Neural cell (in vitro differentiated cells): Measurements from ENCODE around the gene NEURL1. TPM values are rescaled to one million over a fixed set of nuclear protein-coding genes. Genes with fewer than 3 reads are reported as not detected.

Experiments used
- H2AFZ ChIP-seq: fragments of 200-600, 300-800 bp; sonication (generic), shearing (Covaris generic); 2 replicates; pipeline ENCODE4 v1.6.0; 2014; ENCODE audit warnings: low read depth, mild to moderate bottlenecking, antibody characterized with exemption, low read length, moderate library complexity
- H3F3A ChIP-seq: fragments of 200-600 bp; shearing (Covaris generic); 2 replicates; pipeline ENCODE4 v1.6.1; 2016; ENCODE audit warnings: mild to moderate bottlenecking, moderate library complexity, mixed read lengths, antibody characterized with exemption, low read length; ENCODE audit not compliant: insufficient read depth, poor library complexity, severe bottlenecking
- H3K27ac ChIP-seq: fragments of 200-600, 300-800 bp; sonication (generic), shearing (Covaris generic); 2 replicates; pipeline ENCODE4 v1.5.1; 2014; ENCODE audit warnings: mild to moderate bottlenecking, low read length, moderate library complexity
- H3K27me3 ChIP-seq: fragments of 300-800, 200-600 bp; sonication (generic), shearing (Covaris generic); 2 replicates; pipeline ENCODE4 v1.6.0; 2014; ENCODE audit warnings: mild to moderate bottlenecking, low read depth, low read length, moderate library complexity; ENCODE audit not compliant: insufficient read depth
- H3K36me3 ChIP-seq: fragments of 300-800, 200-600 bp; sonication (generic), shearing (Covaris generic); 2 replicates; pipeline ENCODE4 v1.5.1; 2014; ENCODE audit warnings: mild to moderate bottlenecking, antibody characterized with exemption, low read length, moderate library complexity; ENCODE audit not compliant: insufficient read depth
- H3K4me2 ChIP-seq: fragments of 300-800, 200-600 bp; sonication (generic), shearing (Covaris generic); 2 replicates; pipeline ENCODE4 v1.6.0; 2014; ENCODE audit warnings: mild to moderate bottlenecking, low read length
- H3K4me3 ChIP-seq: fragments of 300-800, 200-600 bp; sonication (generic), shearing (Covaris generic); 2 replicates; pipeline ENCODE4 v1.5.1; 2014; ENCODE audit warnings: mild to moderate bottlenecking, low read length, moderate library complexity
- H3K79me2 ChIP-seq: fragments of 200-600 bp; shearing (Covaris generic); replicated peaks from 2 replicates; pipeline ENCODE4 v1.6.0; 2014; ENCODE audit warnings: mild to moderate bottlenecking, low read length, moderate library complexity; ENCODE audit not compliant: insufficient read depth
- H3K9ac ChIP-seq: fragments of 300-800, 200-600 bp; sonication (generic), shearing (Covaris generic); 2 replicates; pipeline ENCODE4 v1.6.1; 2016; ENCODE audit warnings: mild to moderate bottlenecking, low read length, mixed read lengths
- H3K9me2 ChIP-seq: fragments of 200-600 bp; shearing (Covaris generic); 2 replicates; pipeline ENCODE4 v1.6.1; 2016; ENCODE audit warnings: mild to moderate bottlenecking, low read length, mixed read lengths; ENCODE audit not compliant: insufficient read depth
- H3K9me3 ChIP-seq: fragments of 200-600, 300-800 bp; sonication (generic), shearing (Covaris generic); 2 replicates; pipeline ENCODE4 v1.6.1; 2016; ENCODE audit warnings: mild to moderate bottlenecking, mixed run types, low read length, moderate library complexity, mixed read lengths
- H4K20me1 ChIP-seq: fragments of 200-600 bp; shearing (Covaris generic); 2 replicates; pipeline ENCODE4 v1.6.1; 2016; ENCODE audit warnings: mild to moderate bottlenecking, mixed run types; ENCODE audit not compliant: insufficient read depth
- EP300 ChIP-seq: fragments of 450-650 bp; conservative IDR thresholded peaks from 2 replicates; pipeline ENCODE4 v1.6.1; 2014; ENCODE audit warnings: antibody characterized with exemption, mild to moderate bottlenecking, moderate library complexity; ENCODE audit not compliant: poor library complexity, severe bottlenecking
- EZH2 ChIP-seq: fragments of 200-600, 300-800 bp; shearing (Covaris generic), sonication (generic); IDR thresholded peaks from 2 replicates; pipeline ENCODE4 v1.6.1; 2014; ENCODE audit warnings: antibody characterized with exemption, low read length, borderline replicate concordance, mild to moderate bottlenecking; ENCODE audit not compliant: insufficient read depth, poor library complexity, severe bottlenecking
- MXI1 ChIP-seq: fragments of 450-650 bp; conservative IDR thresholded peaks from 2 replicates; pipeline ENCODE4 v1.6.1; 2014; ENCODE audit warnings: antibody characterized with exemption, mild to moderate bottlenecking; ENCODE audit not compliant: poor library complexity, severe bottlenecking
- POLR2AphosphoS5 ChIP-seq: IDR thresholded peaks from 2 replicates; pipeline ENCODE4 v1.6.1; 2012
- RAD21 ChIP-seq: fragments of 450-650 bp; conservative IDR thresholded peaks from 2 replicates; pipeline ENCODE4 v1.6.1; 2014; ENCODE audit warnings: antibody characterized with exemption, mild to moderate bottlenecking, moderate library complexity
- SMC3 ChIP-seq: fragments of 450-650 bp; conservative IDR thresholded peaks from 2 replicates; pipeline ENCODE4 v1.6.1; 2014; ENCODE audit warnings: antibody characterized with exemption, mild to moderate bottlenecking, moderate library complexity; ENCODE audit not compliant: poor library complexity
- TAF1 ChIP-seq: IDR thresholded peaks from 2 replicates; pipeline ENCODE4 v1.6.1; 2012; ENCODE audit warnings: low read depth
- polyA plus RNA-seq: library from polyadenylated mRNA; depleted of rRNA; stranded (reverse); fragments of >200 nt; gene quantifications from 2 replicates; pipeline ENCODE4 v1.2.3, GENCODE V29; 2014
- TF ChIP-seq, protein P1 (sequence below): fragments of 450-650 bp; IDR thresholded peaks from 2 replicates; pipeline ENCODE4 v1.5.1; 2014; ENCODE audit warnings: antibody characterized with exemption, mild to moderate bottlenecking, moderate library complexity; ENCODE audit not compliant: poor library complexity, severe bottlenecking
- TF ChIP-seq, protein P2 (sequence below): IDR thresholded peaks from 2 replicates; pipeline ENCODE4 v1.6.1; 2012; ENCODE audit warnings: borderline replicate concordance

Gene NEURL1
- polyA plus RNA-seq, 1 donor from 2014 or later = 12.3 TPM

DNA sequence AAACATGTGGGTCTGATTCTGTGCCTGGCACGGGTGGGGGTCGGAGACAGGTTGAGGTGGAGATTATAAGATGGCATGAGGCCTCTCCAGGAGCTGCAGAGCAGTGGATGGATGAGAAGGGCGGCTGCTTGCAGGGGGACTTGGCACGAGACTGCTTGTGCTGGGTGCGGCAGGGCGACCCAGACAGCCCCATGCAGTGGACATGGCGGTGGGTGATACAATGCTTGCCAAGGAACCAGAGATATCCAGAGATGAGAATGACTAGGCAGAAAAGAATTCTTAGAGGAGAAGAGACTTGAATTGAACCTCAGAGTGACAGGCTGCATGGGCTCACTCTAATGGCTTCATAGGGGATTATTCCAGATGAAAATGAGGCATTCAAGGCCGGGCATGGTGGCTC, 145.4 kb downstream of the NEURL1 start:
- Histone ChIP-seq H3K9ac (no peak overlapping the region), H3K9me3 (no peaks in the 10 kb centered on the region), H2AFZ (no peak overlapping the region), H3K9me2 (no peaks in the 10 kb centered on the region), H3K79me2 (no peaks in the 10 kb centered on the region), H4K20me1 (no peaks in the 10 kb centered on the region), H3K4me2 (no peak overlapping the region), H3K4me3 (no peak overlapping the region), H3K36me3 (no peaks in the 10 kb centered on the region), H3K27me3 (no peaks in the 10 kb centered on the region), H3F3A (no peaks in the 10 kb centered on the region), H3K27ac (no peak overlapping the region)
- TF ChIP-seq, protein P1, sequence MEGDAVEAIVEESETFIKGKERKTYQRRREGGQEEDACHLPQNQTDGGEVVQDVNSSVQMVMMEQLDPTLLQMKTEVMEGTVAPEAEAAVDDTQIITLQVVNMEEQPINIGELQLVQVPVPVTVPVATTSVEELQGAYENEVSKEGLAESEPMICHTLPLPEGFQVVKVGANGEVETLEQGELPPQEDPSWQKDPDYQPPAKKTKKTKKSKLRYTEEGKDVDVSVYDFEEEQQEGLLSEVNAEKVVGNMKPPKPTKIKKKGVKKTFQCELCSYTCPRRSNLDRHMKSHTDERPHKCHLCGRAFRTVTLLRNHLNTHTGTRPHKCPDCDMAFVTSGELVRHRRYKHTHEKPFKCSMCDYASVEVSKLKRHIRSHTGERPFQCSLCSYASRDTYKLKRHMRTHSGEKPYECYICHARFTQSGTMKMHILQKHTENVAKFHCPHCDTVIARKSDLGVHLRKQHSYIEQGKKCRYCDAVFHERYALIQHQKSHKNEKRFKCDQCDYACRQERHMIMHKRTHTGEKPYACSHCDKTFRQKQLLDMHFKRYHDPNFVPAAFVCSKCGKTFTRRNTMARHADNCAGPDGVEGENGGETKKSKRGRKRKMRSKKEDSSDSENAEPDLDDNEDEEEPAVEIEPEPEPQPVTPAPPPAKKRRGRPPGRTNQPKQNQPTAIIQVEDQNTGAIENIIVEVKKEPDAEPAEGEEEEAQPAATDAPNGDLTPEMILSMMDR = no peak
- TF ChIP-seq POLR2AphosphoS5 = no peak
- TF ChIP-seq, protein P2, sequence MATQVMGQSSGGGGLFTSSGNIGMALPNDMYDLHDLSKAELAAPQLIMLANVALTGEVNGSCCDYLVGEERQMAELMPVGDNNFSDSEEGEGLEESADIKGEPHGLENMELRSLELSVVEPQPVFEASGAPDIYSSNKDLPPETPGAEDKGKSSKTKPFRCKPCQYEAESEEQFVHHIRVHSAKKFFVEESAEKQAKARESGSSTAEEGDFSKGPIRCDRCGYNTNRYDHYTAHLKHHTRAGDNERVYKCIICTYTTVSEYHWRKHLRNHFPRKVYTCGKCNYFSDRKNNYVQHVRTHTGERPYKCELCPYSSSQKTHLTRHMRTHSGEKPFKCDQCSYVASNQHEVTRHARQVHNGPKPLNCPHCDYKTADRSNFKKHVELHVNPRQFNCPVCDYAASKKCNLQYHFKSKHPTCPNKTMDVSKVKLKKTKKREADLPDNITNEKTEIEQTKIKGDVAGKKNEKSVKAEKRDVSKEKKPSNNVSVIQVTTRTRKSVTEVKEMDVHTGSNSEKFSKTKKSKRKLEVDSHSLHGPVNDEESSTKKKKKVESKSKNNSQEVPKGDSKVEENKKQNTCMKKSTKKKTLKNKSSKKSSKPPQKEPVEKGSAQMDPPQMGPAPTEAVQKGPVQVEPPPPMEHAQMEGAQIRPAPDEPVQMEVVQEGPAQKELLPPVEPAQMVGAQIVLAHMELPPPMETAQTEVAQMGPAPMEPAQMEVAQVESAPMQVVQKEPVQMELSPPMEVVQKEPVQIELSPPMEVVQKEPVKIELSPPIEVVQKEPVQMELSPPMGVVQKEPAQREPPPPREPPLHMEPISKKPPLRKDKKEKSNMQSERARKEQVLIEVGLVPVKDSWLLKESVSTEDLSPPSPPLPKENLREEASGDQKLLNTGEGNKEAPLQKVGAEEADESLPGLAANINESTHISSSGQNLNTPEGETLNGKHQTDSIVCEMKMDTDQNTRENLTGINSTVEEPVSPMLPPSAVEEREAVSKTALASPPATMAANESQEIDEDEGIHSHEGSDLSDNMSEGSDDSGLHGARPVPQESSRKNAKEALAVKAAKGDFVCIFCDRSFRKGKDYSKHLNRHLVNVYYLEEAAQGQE = no peak
- no peak for TF ChIP-seq EZH2
- no peak for TF ChIP-seq RAD21
- TF ChIP-seq SMC3 = no peak
- no peak for TF ChIP-seq MXI1
- no peak for TF ChIP-seq EP300
- no peak for TF ChIP-seq TAF1

- H3K27ac ChIP-seq = no peak overlapping the region
- no peaks in the 10 kb centered on the region for H3K79me2 ChIP-seq
- H3K9ac ChIP-seq = no peak overlapping the region
Observed at GRCh38 chr10:103640436-103641181, 147.1 kb downstream of the NEURL1 start.

More at GRCh38 chr10:103640436-103641181, 147.1 kb downstream of the NEURL1 start:
- H2AFZ ChIP-seq = no peak overlapping the region
- no peaks in the 10 kb centered on the region for H3K27me3 ChIP-seq
- no peak overlapping the region for H3K4me2 ChIP-seq
- no peaks in the 10 kb centered on the region for H3F3A ChIP-seq
- no peaks in the 10 kb centered on the region for H3K9me2 ChIP-seq
- TF ChIP-seq EZH2 = no peak
- no peak for TF ChIP-seq EP300
- no peak for TF ChIP-seq TAF1
- TF ChIP-seq RAD21 = no peak
- H3K36me3 ChIP-seq = no peaks in the 10 kb centered on the region
- no peak overlapping the region for H3K4me3 ChIP-seq
- no peaks in the 10 kb centered on the region for H3K9me3 ChIP-seq
- H4K20me1 ChIP-seq = no peaks in the 10 kb centered on the region
